Activated T-cell treated with anti-CD3 and anti-CD28 coated beads, Interleukin-2, amount 50 U/mL, for 24 hours (primary cell): ENCODE measurements around the gene MTPN.

ENCODE experiments used
- DNase-seq: peaks from one replicate; pipeline ENCODE4 v3.0.0-alpha.2; 2020
- H3K27ac Mint-ChIP-seq: 2 replicates; pipeline ENCODE4 v1.8.0; 2020; ENCODE audit warnings: mild to moderate bottlenecking, mixed read lengths
- H3K27me3 Mint-ChIP-seq: 2 replicates; pipeline ENCODE4 v1.8.0; 2020; ENCODE audit warnings: mixed read lengths
- H3K36me3 Mint-ChIP-seq: 2 replicates; pipeline ENCODE4 v1.8.0; 2020; ENCODE audit warnings: low read depth, mixed read lengths
- H3K4me1 Mint-ChIP-seq: 2 replicates; pipeline ENCODE4 v1.8.0; 2020; ENCODE audit warnings: low read depth, mixed read lengths
- H3K4me3 Mint-ChIP-seq: 2 replicates; pipeline ENCODE4 v1.8.0; 2020; ENCODE audit warnings: mild to moderate bottlenecking, moderate library complexity, mixed read lengths
- H3K9me3 Mint-ChIP-seq: 2 replicates; pipeline ENCODE4 v1.8.0; 2020; ENCODE audit warnings: mixed read lengths

Gene MTPN

GRCh38 chr7:135956393-135956792, 20.8 kb downstream of the MTPN start:
- Mint-ChIP-seq H3K27me3 (no peaks in the 10 kb centered on the region), H3K4me3 (no peak overlapping the region), H3K36me3 (peaks cover 78% of the 10 kb centered on the region), H3K9me3 (no peaks in the 10 kb centered on the region), H3K4me1 (peaks cover 67% of the 10 kb centered on the region), H3K27ac (no peak overlapping the region)
- no peak for DNase-seq

GRCh38 chr7:135950972-135951371, 26.2 kb downstream of the MTPN start:
- Mint-ChIP-seq H3K4me3 (no peak overlapping the region), H3K36me3 (peaks cover 88% of the 10 kb centered on the region), H3K27ac (no peak overlapping the region), H3K4me1 (peaks cover 53% of the 10 kb centered on the region), H3K9me3 (no peaks in the 10 kb centered on the region), H3K27me3 (no peaks in the 10 kb centered on the region)
- no peak for DNase-seq

- H3K9me3 Mint-ChIP-seq, result no peaks in the 10 kb centered on the region
- H3K27ac Mint-ChIP-seq, result no peak overlapping the region
- H3K4me3 Mint-ChIP-seq, result no peak overlapping the region
Observed at GRCh38 chr7:135950429-135950828, 26.7 kb downstream of the MTPN start.

GRCh38 chr7:135946289-135947055, 30.7 kb downstream of the MTPN start:
- no peaks in the 10 kb centered on the region for H3K9me3 Mint-ChIP-seq
- H3K4me3 Mint-ChIP-seq, result no peak overlapping the region
- no peaks in the 10 kb centered on the region for H3K27me3 Mint-ChIP-seq
- no peak overlapping the region for H3K27ac Mint-ChIP-seq
- peaks cover 48% of the 10 kb centered on the region for H3K4me1 Mint-ChIP-seq
- DNase-seq, result no peak
- peaks cover 75% of the 10 kb centered on the region for H3K36me3 Mint-ChIP-seq

More at GRCh38 chr7:135950429-135950828, 26.7 kb downstream of the MTPN start:
- DNase-seq, result no peak
- Mint-ChIP-seq H3K27me3 (no peaks in the 10 kb centered on the region), H3K4me1 (peaks cover 50% of the 10 kb centered on the region), H3K36me3 (peaks cover 86% of the 10 kb centered on the region)

- Mint-ChIP-seq H3K9me3 (no peaks in the 10 kb centered on the region), H3K4me3 (no peak overlapping the region), H3K4me1 (peaks cover 49% of the 10 kb centered on the region), H3K27ac (no peak overlapping the region), H3K36me3 (peaks cover 71% of the 10 kb centered on the region), H3K27me3 (no peaks in the 10 kb centered on the region)
- DNase-seq, result no peak
Observed at GRCh38 chr7:135944753-135945152, 32.4 kb downstream of the MTPN start.

GRCh38 chr7:135943134-135943879, 33.9 kb downstream of the MTPN start:
- Mint-ChIP-seq H3K36me3 (peaks cover 60% of the 10 kb centered on the region), H3K27ac (no peak overlapping the region), H3K9me3 (no peaks in the 10 kb centered on the region), H3K4me1 (peaks cover 52% of the 10 kb centered on the region), H3K27me3 (no peaks in the 10 kb centered on the region), H3K4me3 (no peak overlapping the region)
- DNase-seq, result no peak

GRCh38 chr7:135942614-135943013, 34.5 kb downstream of the MTPN start:
- H3K4me3 Mint-ChIP-seq, result no peak overlapping the region
- DNase-seq, result no peak
- no peaks in the 10 kb centered on the region for H3K27me3 Mint-ChIP-seq
- H3K9me3 Mint-ChIP-seq, result no peaks in the 10 kb centered on the region
- peaks cover 56% of the 10 kb centered on the region for H3K4me1 Mint-ChIP-seq
- H3K27ac Mint-ChIP-seq, result no peak overlapping the region
- peaks cover 58% of the 10 kb centered on the region for H3K36me3 Mint-ChIP-seq

- H3K36me3 Mint-ChIP-seq, result peaks cover 46% of the 10 kb centered on the region
- H3K9me3 Mint-ChIP-seq, result no peaks in the 10 kb centered on the region
- peaks cover 66% of the 10 kb centered on the region for H3K4me1 Mint-ChIP-seq
- H3K27me3 Mint-ChIP-seq, result no peaks in the 10 kb centered on the region
- DNase-seq, result no peak
- H3K27ac Mint-ChIP-seq, result peak overlapping the region; percentile 23
- H3K4me3 Mint-ChIP-seq, result no peak overlapping the region
Observed at GRCh38 chr7:135940077-135941075, 36.8 kb downstream of the MTPN start.

- Mint-ChIP-seq H3K4me3 (no peak overlapping the region), H3K4me1 (peaks cover 73% of the 10 kb centered on the region), H3K27me3 (no peaks in the 10 kb centered on the region), H3K9me3 (no peaks in the 10 kb centered on the region), H3K36me3 (peaks cover 46% of the 10 kb centered on the region), H3K27ac (peak overlapping the region; percentile 38)
- no peak for DNase-seq
Observed at GRCh38 chr7:135939261-135939812, 37.8 kb downstream of the MTPN start.

GRCh38 chr7:135938563-135938962, 38.6 kb downstream of the MTPN start:
- H3K4me1 Mint-ChIP-seq, result peaks cover 81% of the 10 kb centered on the region
- H3K27me3 Mint-ChIP-seq, result no peaks in the 10 kb centered on the region
- peak overlapping the region; percentile 16 for H3K27ac Mint-ChIP-seq
- H3K4me3 Mint-ChIP-seq, result no peak overlapping the region
- DNase-seq, result no peak
- H3K36me3 Mint-ChIP-seq, result peaks cover 47% of the 10 kb centered on the region
- H3K9me3 Mint-ChIP-seq, result no peaks in the 10 kb centered on the region

- no peak for DNase-seq
- H3K9me3 Mint-ChIP-seq, result no peaks in the 10 kb centered on the region
- H3K27me3 Mint-ChIP-seq, result no peaks in the 10 kb centered on the region
- H3K36me3 Mint-ChIP-seq, result peaks cover 43% of the 10 kb centered on the region
- peak overlapping the region; percentile 16 for H3K27ac Mint-ChIP-seq
- peaks cover 79% of the 10 kb centered on the region for H3K4me1 Mint-ChIP-seq
- H3K4me3 Mint-ChIP-seq, result no peak overlapping the region
Observed at GRCh38 chr7:135938086-135938485, 39.1 kb downstream of the MTPN start.

GRCh38 chr7:135936497-135937217, 40.5 kb downstream of the MTPN start:
- peak overlapping the region; percentile 5 for H3K27ac Mint-ChIP-seq
- no peak overlapping the region for H3K4me3 Mint-ChIP-seq
- DNase-seq, result no peak
- peaks cover 37% of the 10 kb centered on the region for H3K36me3 Mint-ChIP-seq
- H3K9me3 Mint-ChIP-seq, result no peaks in the 10 kb centered on the region
- H3K27me3 Mint-ChIP-seq, result no peaks in the 10 kb centered on the region
- H3K4me1 Mint-ChIP-seq, result peaks cover 71% of the 10 kb centered on the region

- H3K27ac Mint-ChIP-seq, result peak overlapping the region; percentile 2
- DNase-seq, result no peak
- peaks cover 66% of the 10 kb centered on the region for H3K4me1 Mint-ChIP-seq
- H3K4me3 Mint-ChIP-seq, result no peak overlapping the region
- H3K27me3 Mint-ChIP-seq, result no peaks in the 10 kb centered on the region
- H3K9me3 Mint-ChIP-seq, result no peaks in the 10 kb centered on the region
- H3K36me3 Mint-ChIP-seq, result peaks cover 39% of the 10 kb centered on the region
Observed at GRCh38 chr7:135934651-135935050, 42.5 kb downstream of the MTPN start.
